ENCODE data around the gene ZNF892. TPM values are rescaled to one million over a fixed set of nuclear protein-coding genes. Genes with fewer than 3 reads are reported as not detected.
A peak's percentile ranks its signal among the peaks of the same experiment; 100 is the strongest.

Gene ZNF892
- total and polyA plus RNA-seq, 2 of the 13 experiments (the other 11 are each of a cell fraction or from before 2014, with no cell fraction given), result not detected

DNA sequence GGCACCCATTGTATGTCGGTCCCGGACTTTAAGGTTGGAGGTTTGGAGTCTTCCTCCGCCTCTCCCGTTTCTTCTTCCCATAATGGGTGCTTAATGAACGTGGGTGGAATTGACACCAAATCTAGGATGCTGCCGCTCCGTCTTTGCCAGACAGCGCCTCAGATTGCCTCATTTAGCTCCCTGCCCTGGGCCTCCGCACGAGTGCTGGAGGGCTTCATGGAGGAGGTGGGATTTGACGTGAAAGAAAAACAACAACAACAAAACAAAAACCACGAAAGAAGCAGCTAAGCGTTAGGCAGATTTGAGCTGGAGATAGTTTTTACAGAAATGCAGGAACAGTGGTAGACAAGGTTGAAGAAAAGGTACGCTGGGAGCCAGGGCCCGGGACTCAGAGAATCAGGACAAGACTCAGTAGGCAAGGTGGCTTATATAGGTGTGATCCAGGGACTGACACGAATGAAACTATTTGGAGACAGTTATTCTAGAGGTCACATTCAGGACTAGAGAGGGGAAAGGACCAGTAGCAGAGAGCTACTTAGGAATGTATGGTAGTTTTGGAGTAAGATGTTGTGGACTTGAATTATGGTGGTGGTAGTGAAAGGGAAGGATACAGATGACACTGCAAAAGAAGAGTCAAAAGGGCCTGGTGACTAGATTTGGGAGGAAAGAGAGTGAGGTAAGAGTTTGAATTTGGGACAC is 41.1 kb upstream of the ZNF892 start (continued):
- TF ChIP-seq, protein P1, sequence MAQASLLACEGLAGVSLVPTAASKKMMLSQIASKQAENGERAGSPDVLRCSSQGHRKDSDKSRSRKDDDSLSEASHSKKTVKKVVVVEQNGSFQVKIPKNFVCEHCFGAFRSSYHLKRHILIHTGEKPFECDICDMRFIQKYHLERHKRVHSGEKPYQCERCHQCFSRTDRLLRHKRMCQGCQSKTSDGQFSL (CRISPR knock-in tag; IDR thresholded peaks at IDR 0.05), result no peak
- TF ChIP-seq ZNF234 (CRISPR knock-in tag; conservative IDR thresholded peaks at IDR 0.05) (no peak), HNF4G (IDR thresholded peaks at IDR 0.05; ENCODE audit: borderline replicate concordance, low read depth, low read length) (no peak), HNF4G (CRISPR knock-in tag; IDR thresholded peaks at IDR 0.05; ENCODE audit: borderline replicate concordance, low read depth) (0 out of 2 replicates have a peak, but pooled peaks have one; percentile 6)
- TF ChIP-seq, protein P2, sequence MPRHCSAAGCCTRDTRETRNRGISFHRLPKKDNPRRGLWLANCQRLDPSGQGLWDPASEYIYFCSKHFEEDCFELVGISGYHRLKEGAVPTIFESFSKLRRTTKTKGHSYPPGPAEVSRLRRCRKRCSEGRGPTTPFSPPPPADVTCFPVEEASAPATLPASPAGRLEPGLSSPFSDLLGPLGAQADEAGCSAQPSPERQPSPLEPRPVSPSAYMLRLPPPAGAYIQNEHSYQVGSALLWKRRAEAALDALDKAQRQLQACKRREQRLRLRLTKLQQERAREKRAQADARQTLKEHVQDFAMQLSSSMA (CRISPR knock-in tag; IDR thresholded peaks at IDR 0.05), result no peak
- TF ChIP-seq, protein P3, sequence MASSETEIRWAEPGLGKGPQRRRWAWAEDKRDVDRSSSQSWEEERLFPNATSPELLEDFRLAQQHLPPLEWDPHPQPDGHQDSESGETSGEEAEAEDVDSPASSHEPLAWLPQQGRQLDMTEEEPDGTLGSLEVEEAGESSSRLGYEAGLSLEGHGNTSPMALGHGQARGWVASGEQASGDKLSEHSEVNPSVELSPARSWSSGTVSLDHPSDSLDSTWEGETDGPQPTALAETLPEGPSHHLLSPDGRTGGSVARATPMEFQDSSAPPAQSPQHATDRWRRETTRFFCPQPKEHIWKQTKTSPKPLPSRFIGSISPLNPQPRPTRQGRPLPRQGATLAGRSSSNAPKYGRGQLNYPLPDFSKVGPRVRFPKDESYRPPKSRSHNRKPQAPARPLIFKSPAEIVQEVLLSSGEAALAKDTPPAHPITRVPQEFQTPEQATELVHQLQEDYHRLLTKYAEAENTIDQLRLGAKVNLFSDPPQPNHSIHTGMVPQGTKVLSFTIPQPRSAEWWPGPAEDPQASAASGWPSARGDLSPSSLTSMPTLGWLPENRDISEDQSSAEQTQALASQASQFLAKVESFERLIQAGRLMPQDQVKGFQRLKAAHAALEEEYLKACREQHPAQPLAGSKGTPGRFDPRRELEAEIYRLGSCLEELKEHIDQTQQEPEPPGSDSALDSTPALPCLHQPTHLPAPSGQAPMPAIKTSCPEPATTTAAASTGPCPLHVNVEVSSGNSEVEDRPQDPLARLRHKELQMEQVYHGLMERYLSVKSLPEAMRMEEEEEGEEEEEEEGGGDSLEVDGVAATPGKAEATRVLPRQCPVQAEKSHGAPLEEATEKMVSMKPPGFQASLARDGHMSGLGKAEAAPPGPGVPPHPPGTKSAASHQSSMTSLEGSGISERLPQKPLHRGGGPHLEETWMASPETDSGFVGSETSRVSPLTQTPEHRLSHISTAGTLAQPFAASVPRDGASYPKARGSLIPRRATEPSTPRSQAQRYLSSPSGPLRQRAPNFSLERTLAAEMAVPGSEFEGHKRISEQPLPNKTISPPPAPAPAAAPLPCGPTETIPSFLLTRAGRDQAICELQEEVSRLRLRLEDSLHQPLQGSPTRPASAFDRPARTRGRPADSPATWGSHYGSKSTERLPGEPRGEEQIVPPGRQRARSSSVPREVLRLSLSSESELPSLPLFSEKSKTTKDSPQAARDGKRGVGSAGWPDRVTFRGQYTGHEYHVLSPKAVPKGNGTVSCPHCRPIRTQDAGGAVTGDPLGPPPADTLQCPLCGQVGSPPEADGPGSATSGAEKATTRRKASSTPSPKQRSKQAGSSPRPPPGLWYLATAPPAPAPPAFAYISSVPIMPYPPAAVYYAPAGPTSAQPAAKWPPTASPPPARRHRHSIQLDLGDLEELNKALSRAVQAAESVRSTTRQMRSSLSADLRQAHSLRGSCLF (CRISPR knock-in tag; IDR thresholded peaks at IDR 0.05; ENCODE audit: borderline replicate concordance), result no peak
- TF ChIP-seq, protein P4, sequence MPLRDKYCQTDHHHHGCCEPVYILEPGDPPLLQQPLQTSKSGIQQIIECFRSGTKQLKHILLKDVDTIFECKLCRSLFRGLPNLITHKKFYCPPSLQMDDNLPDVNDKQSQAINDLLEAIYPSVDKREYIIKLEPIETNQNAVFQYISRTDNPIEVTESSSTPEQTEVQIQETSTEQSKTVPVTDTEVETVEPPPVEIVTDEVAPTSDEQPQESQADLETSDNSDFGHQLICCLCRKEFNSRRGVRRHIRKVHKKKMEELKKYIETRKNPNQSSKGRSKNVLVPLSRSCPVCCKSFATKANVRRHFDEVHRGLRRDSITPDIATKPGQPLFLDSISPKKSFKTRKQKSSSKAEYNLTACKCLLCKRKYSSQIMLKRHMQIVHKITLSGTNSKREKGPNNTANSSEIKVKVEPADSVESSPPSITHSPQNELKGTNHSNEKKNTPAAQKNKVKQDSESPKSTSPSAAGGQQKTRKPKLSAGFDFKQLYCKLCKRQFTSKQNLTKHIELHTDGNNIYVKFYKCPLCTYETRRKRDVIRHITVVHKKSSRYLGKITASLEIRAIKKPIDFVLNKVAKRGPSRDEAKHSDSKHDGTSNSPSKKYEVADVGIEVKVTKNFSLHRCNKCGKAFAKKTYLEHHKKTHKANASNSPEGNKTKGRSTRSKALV (CRISPR knock-in tag; IDR thresholded peaks at IDR 0.05), result no peak
